Measurements from ENCODE around the gene BSDC1.

The BSDC1 gene

DNA sequence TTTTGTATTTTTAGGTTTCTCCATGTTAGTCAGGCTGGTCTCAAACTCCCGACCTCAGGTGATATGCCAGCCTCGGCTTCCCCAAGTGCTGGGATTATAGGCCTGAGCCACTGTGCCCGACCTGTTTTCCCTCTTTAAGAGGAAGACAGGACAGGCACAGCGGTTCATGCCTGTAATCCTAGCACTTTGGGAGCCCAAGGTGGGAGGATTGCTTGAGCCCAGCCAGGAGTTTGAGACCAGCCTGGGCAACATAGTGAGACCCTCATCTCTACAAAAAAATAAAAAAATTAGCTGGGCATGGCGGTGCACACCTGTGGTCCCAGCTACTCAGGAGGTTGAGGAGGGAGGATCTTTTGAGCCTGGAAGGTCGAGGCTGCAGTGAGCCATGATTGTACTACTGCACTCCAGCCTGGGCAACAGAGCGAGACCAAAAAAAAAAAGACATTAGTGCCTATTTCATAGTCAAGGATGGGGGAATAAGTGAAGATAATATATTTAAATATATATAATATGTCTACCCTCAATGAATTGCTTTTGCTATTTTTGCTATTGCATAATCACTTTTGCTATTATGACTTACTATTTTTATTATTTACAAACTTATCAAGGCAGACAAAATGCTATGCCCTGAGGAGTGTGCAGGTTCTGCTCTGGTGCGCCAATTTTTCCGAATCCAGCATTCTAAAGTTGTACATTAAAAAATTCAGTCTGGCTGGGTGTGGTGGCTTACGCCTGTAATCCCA is 75.9 kb downstream of the BSDC1 start:
- no peak for DNase-seq (ENCODE audit: low read depth, low spot score)
- TF ChIP-seq, protein P1, sequence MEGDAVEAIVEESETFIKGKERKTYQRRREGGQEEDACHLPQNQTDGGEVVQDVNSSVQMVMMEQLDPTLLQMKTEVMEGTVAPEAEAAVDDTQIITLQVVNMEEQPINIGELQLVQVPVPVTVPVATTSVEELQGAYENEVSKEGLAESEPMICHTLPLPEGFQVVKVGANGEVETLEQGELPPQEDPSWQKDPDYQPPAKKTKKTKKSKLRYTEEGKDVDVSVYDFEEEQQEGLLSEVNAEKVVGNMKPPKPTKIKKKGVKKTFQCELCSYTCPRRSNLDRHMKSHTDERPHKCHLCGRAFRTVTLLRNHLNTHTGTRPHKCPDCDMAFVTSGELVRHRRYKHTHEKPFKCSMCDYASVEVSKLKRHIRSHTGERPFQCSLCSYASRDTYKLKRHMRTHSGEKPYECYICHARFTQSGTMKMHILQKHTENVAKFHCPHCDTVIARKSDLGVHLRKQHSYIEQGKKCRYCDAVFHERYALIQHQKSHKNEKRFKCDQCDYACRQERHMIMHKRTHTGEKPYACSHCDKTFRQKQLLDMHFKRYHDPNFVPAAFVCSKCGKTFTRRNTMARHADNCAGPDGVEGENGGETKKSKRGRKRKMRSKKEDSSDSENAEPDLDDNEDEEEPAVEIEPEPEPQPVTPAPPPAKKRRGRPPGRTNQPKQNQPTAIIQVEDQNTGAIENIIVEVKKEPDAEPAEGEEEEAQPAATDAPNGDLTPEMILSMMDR (IDR thresholded peaks at IDR 0.05; ENCODE audit: insufficient read depth, low read length, missing control alignments) = no peak
- ChIA-PET POLR2A (interaction anchor here (0.6 to 1.1 kb wide), 2 partner anchors 17 to 18 kb away, joined by 3 read pairs; partner anchors contain the start of gene MARCKSL1), CTCF (interaction anchor here (0.8 to 6.4 kb wide), 7 partner anchors 10 to 104 kb away, joined by 3 to 103 read pairs (median 4); no protein-coding TSS in a partner anchor)
- H3K4me3 ChIP-seq (ENCODE audit: low read depth, low read length) = no peak overlapping the region

DNA sequence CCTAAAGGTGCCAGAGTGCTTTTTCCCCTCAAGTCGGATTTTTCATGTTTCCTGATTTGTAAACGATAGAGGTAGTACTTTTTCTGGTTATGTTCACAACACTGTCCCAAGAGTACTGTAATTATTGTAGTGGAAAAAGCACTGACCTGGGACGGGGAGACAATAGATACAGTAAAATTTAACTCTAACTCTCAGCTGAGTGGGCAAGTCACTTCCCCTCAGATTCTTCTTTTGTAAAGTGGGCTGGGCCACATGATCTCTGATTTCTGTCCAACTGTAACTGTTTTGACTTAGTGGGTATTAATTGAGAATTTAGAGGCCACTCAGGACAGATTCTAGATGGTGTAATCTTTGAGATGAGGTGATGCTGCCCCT is 77.4 kb downstream of the BSDC1 start:
- DNase-seq (ENCODE audit: low read depth, low spot score) = no peak

More for the DNA sequence above, 77.4 kb downstream of the BSDC1 start:
- TF ChIP-seq, protein P1 (IDR thresholded peaks at IDR 0.05; ENCODE audit: insufficient read depth, low read length, missing control alignments) = no peak
- ChIA-PET POLR2A (interaction anchor here (1.6 kb wide), 1 partner anchor 19 kb away, joined by 5 read pairs; the partner anchor contains the start of gene MARCKSL1), CTCF (interaction anchor here (0.8 to 6.4 kb wide), 12 partner anchors 8 to 103 kb away, joined by 3 to 103 read pairs (median 4); no protein-coding TSS in a partner anchor)
- H3K4me3 ChIP-seq (ENCODE audit: low read depth, low read length) = no peak overlapping the region

Measured in AG04449 (cell line).